Measurements from ENCODE around the gene COX5B.
"Not testable (repeated sequence)": the region's sequence is repeated elsewhere in the genome, so short reads cannot be mapped to it uniquely, and the experiment has no call there.

COX5B gene

GRCh38 chr2:97645695-97646629 lies at the start of gene COX5B:
Gene COX5B (plus strand): TSS chr2:97646062. CDS start chr2:97646087, 25 bp downstream.
- DNase-seq: peak; percentile 92 to 98

DNA sequence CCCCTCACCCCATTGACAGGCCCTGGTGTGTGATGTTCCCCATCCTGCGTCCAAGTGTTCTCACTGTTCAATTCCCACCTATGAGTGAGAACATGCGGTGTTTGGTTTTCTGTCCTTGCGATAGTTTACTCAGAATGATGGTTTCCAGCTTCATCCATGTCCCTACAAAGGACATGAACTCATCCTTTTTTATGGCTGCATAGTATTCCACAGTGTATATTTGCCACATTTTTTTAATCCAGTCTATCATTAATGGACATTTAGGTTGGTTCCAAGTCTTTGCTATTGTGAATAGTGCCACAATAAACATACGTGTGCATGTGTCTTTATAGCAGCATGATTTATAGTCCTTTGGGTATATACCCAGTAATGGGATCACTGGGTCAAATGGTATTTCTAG lies 49.7 kb upstream of the COX5B start:
- DNase-seq: not testable (repeated sequence)

DNA sequence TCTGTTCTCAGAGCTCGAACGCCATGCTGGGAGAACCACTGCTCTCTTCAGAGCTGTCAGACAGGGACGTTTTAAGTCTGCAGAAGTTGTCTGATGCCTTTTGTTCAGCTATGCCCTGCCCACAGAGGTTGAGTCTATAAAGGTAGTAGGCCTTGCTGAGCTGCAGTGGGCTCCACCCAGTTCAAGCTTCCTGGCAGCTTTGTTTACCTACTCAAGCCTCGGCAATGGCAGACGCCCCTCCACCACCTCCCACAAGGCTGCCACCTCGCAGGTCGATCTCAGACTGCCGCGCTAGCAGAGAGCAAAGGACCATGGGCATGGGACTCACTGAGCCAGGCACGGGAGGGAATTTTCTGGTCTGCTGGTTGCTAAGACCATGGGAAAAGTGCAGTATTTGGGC lies 44.3 kb upstream of the COX5B start:
- DNase-seq: not testable (repeated sequence)

GRCh38 chr2:97605109-97605508 lies 40.8 kb upstream of the COX5B start:
- DNase-seq: not testable (repeated sequence)

- DNase-seq: not testable (repeated sequence)
Observed at GRCh38 chr2:97605524-97606339, 40.1 kb upstream of the COX5B start.

GRCh38 chr2:97608745-97609144 lies 37.1 kb upstream of the COX5B start:
- not testable (repeated sequence) for DNase-seq

DNA sequence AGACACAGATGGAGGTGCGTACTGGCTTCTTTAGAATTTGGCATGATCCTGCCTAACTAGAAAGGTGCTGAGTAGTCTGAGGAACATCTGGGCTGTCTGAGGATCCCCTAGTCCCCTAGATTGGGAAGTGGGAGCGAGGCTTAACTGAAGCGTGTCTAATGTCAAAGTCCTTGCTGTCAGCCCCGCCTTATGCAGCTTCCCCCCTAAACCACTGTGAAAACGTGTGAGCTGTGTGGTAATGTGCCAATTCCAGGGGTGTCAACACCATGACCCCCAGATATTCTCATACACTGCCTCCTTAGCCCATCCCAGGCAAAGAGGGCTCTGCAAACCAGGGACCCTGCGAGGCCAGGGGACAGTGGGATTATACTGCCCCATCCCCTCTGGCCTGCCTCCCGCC lies 34.0 kb upstream of the COX5B start:
- not testable (repeated sequence) for DNase-seq

DNA sequence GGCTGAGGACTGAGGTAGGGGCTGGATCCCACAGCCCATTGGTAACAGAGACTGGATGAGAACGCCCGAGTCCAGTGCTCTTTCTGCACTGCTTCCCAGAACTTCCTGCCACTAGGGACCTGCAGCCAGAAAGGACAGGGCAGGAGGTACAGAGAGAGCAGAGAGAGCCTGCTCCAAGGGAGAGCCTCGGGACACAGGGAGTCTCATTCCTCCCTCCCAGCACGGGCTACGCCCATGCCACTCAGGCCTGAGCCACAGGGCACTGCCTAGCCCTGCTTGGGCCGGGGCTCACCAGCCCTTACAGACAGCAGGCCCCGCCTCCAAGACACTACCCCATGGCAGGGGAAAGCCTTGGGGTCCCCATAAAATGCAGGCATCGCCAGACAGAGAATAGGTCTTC lies 30.1 kb upstream of the COX5B start:
- DNase-seq: not testable (repeated sequence)

GRCh38 chr2:97617911-97618310 lies 28.0 kb upstream of the COX5B start:
- DNase-seq: no peak

- not testable (repeated sequence) for DNase-seq
Observed at GRCh38 chr2:97618939-97619827, 26.7 kb upstream of the COX5B start.

DNA sequence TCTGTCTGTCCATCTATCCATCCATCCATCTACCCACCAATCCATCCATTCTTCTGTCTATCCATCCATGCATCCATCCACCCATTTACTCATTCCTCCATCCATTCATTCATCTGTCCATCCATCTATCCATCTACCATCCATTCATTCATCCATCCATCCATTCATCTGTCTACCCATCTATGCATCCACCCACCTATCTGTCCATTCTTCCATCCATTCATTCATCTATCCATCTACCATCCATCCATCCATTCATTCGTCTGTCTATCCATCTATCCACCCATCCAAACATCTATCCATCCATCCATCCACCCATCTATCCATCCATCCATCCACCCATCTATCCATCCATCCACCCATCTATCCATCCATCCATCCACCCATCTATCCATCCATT lies 25.4 kb upstream of the COX5B start:
- DNase-seq: not testable (repeated sequence)

- DNase-seq: not testable (repeated sequence)
Observed at GRCh38 chr2:97622976-97623375, 22.9 kb upstream of the COX5B start.

GRCh38 chr2:97625354-97626048 lies 20.4 kb upstream of the COX5B start:
- not testable (repeated sequence) for DNase-seq

DNA sequence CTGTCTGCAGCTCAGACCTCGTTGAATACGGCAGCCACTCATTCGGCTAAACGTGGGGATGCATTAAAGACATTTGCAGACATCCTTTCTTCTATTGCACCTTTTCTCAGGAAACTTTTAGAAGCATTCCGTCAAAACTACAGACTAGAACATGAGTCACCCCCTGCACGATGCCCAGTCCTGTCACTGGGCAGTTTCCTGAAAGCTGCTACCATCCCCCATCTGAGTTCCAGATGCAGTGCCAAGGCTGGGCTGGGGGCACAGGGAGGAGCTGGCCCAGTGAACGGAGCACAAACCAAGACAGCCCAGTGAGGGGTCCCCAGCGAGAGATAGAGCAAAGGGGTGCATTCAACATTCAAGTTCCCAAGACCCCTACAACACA lies 19.8 kb upstream of the COX5B start:
- not testable (repeated sequence) for DNase-seq

DNA sequence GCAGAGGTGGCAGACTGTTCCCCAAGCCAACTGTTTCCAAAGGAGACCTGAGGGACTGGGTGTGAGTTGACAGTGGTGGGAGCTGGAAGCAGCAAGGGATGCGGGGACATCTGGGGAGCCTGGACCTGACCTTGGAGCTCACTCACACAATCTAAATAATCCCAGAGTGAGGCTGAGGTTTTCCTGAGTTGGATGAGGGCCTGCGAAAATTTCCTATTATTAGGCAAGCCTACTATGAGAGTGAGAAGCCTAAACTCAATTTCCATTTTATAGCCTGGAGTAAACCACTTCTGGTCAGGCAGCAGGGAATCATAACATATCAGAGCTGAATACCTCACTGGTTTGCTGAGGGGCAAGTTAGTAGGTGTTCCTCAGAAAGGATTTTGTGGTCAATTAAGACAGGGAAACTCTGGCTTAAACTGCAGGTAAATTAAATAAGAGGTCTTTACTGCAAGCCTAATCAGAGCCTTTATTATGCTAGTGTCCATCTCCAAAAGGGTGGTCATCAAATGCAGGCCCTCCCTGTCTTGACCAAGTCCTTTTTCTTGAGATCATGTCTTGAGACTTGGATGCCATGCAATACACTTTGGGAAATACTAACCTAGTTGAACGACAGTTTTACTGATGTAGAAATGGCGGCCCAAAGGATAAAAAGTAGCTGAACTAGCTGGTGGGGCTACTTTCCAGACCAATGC lies 1.7 kb upstream of the COX5B start:
- no peak for DNase-seq

DNA sequence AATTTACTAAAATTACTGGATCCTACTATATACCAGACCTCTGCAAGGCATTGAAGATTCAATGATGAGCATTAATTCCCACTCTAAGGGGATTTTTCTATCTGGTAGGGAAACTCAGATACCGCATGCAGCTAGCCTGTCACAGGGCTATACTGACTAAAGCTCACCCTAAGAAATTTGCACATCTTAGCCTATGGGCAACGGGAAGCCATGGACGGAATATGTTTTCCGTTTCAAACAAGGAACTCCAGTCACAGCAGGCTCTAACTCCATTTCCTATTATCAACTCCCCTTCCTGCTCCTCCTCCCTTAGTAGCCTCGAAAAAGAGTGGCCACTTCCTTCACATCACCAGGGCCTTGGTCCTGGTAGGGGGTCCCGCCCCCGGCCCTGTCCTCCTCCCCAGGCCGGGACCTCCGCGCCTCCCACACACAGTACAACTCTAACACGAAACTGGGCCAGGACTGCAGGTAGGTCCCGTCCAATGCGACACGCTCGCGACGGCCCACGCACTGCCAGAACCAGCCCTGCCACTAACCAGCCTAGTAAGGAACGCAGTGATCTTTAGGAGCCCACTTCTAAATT lies 659 bp upstream of the COX5B start:
- DNase-seq: no peak

DNA sequence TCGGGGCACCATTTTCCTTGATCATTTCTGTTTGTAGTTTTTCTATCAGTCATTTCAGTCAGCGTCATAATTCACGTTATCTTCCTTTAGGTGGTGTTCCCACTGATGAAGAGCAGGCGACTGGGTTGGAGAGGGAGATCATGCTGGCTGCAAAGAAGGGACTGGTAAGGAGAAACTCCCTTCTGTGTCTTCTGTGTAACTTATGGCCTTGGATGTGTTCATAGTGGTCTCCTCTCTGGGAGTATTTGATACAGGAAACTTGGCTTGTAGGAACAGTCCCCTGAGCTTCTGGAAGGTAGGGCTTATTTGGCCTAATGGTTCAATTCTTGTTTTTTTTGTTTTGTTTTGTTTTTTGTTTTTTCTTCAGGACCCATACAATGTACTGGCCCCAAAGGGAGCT lies 1.1 kb downstream of the COX5B start:
- DNase-seq: no peak

GRCh38 chr2:97651114-97651513 lies 5.3 kb downstream of the COX5B start:
- no peak for DNase-seq

GRCh38 chr2:97653473-97653872 lies 7.6 kb downstream of the COX5B start:
- DNase-seq: no peak

- DNase-seq: no peak
Observed at GRCh38 chr2:97653874-97654273, 8.0 kb downstream of the COX5B start.

DNA sequence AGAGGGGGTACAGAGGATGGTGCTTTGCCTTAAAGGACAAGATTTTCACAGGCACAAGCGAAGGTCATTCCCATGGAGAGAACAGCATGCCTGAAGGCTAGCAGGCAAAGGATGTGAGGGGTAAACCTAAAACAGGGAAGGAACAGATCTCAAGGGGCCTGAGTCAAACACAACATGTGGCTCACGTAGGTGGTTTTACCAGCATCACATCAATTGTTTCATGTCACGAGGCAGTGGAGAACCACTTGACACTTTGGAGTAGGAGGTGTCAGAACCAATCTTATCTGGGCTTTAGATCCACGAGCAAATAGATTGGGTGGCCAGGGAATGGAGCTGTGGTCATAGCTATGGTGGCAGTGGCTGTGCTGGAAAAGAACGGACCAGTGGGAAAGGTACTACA lies 8.4 kb downstream of the COX5B start:
- no peak for DNase-seq

Measured in cerebellar nuclear complex (tissue), 1 donor.